Measurements from ENCODE around the gene GID8.

Gene GID8

DNA sequence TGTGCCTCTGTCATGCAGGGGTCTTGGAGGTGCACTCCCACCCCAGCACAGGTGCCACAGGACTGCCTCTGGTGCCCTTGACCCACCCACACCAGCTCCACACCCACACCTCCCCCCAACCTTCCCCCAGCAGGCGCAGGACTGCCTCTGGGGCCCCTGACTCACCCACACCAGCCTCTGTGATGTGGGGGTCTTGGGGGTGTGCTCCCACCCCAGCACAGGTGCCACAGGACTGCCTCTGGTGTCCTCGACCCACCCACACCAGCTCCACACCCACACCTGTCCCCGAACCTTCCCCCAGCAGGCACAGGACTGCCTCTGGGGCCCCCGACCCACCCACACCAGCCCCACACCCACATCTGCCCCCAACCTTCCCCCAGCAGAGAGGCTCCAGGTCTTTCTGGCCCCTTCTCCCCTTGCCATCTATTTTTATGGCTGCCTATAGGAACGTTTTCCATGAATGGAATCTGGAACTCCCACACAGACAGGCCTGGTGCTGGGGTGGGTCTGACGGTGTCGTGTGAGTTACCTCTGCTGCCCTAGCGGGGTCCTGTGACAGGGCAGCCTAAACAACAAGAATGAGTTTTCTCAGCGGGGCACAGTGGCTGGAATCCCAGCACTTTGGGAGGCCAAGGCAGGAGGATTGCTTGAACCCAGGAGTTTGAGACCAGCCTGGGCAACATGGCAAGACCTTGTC is 38.0 kb downstream of the GID8 start:
- no peak for DNase-seq
- in situ Hi-C loops (cut with MboI; ENCODE audit: low pct_unique_long_range_greater_than_20kb, low sequenced_read_pairs): no loop called here

DNA sequence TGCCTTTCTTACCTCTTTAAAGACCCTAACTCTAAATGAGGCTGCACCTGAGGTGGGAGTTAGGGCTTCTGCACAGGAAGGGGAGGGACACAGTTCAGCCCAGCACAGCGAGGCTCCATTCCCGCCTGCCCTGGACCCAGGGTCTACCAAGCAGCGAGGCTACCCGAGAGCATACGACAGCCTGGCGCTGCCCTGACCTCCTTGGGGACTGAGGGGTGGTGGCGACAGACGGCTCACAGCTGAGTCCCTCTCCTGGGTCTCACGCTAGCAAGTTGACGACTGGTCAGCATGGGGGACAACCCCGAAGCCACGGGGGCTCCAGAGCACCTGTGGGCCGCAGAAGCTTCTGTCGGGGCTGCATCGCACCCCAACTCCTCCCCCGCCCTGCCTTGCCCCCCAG is 38.9 kb downstream of the GID8 start:
- in situ Hi-C loops (cut with MboI; ENCODE audit: low pct_unique_long_range_greater_than_20kb, low sequenced_read_pairs): no loop called here
- no peak for DNase-seq

- peak; percentile 33 for DNase-seq
- in situ Hi-C loops (cut with MboI; ENCODE audit: low pct_unique_long_range_greater_than_20kb, low sequenced_read_pairs): no loop called here
These were observed 39.9 kb downstream of the GID8 start for GRCh38 chr20:62977613-62978560.

DNA sequence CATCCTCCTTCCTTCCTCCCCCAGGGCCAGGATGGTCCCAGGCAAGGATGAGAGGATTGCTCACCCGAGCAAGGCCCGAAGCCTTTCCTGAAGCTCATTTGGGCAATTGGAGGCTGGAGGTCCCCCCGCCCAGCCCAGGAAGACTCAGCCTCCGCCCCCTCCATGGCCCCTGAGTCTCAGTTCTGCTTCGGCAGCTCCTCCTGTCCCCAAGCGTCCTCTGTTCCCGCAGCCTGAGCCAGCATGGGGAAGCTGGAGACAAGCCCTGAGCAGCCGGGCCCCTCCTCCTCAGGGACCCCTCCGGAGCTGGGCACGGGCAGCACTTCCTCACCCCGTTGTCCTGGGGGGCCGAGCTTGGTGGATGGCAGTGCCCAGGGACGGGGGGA is 40.6 kb downstream of the GID8 start:
- DNase-seq: no peak
- in situ Hi-C loops (cut with MboI; ENCODE audit: low pct_unique_long_range_greater_than_20kb, low sequenced_read_pairs): no loop called here

DNA sequence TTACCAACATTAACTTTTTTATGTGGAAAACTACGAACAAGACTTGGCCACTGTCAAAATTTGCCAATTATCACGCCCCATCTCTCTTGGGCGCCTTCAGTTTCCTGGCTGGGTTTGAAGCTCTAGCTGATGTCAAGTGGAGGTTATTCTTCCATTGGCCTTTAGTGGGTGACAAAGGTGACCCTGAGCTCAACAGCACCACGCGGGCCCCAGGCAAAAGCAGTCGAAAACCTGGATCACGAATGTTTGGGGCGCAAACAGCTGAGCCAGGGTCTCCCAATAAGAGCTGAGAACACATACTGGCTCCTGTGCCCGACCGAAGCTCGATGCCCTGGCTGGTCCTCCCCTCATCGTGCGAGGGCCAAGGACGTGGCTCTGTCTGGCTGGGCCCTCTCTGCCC is 41.4 kb downstream of the GID8 start:
- no peak for DNase-seq
- in situ Hi-C loops (cut with MboI; ENCODE audit: low pct_unique_long_range_greater_than_20kb, low sequenced_read_pairs): no loop called here

- no peak for DNase-seq
- in situ Hi-C loops (cut with MboI; ENCODE audit: low pct_unique_long_range_greater_than_20kb, low sequenced_read_pairs): no loop called here
These were observed 42.0 kb downstream of the GID8 start for GRCh38 chr20:62979876-62980373.

DNA sequence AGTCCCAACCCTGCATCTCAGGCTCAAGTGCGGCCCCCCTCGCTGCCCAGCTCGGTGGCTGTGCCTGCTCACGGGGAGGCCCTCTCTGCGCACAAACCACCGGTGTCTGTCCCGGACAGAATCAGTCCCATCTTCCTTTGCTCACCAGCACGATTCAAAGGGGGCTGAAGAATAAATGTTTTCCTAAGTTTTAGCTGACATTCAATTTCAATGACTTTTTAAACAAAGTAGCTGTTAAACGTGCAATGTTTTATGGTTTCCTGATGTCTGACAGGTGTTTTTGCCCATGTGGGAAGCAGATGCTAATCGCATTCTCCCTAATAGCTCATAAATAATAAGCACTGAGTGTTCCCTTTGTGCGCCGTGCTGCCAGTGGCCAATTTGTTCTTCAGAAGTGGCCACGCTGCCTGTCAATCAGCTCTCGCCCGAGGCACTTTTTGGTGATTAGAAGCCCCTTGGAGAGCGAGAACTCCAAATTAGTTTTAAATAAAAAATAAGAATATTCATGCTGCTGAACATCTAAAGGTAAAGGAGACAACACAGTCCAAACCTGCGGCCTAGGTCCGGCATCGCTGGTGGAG is 42.5 kb downstream of the GID8 start:
- in situ Hi-C loops (cut with MboI; ENCODE audit: low pct_unique_long_range_greater_than_20kb, low sequenced_read_pairs): no loop called here
- DNase-seq: no peak

GRCh38 chr20:62980970-62981369 is 43.0 kb downstream of the GID8 start:
- DNase-seq: peak; percentile 68
- in situ Hi-C loops (cut with MboI; ENCODE audit: low pct_unique_long_range_greater_than_20kb, low sequenced_read_pairs): no loop called here

DNA sequence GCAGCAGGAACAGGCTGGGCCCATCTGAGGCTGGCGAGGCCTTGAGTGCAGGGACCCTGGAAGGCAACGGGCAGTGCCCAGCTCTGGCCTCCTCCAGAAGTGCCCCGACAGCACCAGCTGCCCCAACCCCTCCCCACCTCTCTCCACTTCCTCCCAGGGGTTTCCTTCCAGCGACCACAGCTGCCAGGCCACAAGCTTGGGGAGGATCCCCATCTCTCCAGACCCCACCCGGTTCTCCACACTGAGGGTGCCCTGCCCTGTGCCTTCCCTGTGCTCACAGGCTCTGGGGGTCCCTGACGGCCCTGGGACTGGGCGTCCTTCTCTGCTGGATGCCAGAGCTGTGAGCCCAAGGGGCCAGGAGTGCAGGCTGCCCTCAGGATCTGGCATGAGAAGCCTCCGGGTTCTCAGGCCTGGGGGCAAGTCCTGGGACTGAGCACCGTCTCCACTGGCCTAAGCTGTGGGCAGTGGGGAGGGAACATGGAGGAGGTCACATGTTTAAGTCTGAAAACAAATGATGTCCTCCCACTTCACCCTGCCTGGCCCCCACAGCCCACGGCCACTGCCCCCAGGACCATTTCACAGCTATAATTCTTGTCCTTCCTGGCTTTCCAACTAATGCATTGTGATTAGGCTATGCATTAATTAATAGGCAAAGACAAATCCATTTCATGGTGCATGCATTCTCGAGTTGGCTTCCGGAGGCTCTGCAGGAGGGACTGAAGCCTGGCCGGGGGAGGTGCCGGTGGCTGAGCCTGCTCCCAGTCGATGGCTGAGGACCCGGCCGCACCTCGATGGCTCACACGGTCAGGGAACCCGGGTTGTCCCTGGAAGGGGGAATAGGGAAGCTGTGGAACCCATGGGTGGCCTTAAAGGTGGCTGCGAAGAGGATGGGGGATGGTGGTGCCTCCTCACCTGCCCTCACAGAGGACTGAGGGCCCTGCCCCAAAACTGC is 44.5 kb downstream of the GID8 start:
- DNase-seq: peak; percentile 53
- in situ Hi-C loops (cut with MboI; ENCODE audit: low pct_unique_long_range_greater_than_20kb, low sequenced_read_pairs): no loop called here

DNA sequence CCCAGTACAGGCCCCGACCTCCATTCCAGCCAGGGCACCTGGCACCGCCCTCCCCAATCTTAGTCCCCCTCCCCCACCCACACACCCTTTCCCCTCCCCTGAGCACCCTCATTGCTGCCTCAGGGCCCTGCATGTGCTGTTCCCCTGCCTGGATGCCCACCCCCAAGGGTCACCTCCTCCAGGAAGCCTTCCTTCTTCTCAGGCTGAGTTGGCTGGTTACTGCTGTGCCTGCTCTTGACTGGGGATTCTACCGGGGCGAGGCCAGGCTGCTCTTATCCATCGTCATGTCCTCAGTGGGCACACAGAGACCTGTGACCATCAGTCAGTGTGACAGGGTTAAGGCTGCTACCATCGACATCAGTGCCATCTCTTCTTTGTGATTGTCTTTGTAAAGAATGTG is 45.3 kb downstream of the GID8 start:
- in situ Hi-C loops (cut with MboI; ENCODE audit: low pct_unique_long_range_greater_than_20kb, low sequenced_read_pairs): no loop called here
- DNase-seq: no peak

DNA sequence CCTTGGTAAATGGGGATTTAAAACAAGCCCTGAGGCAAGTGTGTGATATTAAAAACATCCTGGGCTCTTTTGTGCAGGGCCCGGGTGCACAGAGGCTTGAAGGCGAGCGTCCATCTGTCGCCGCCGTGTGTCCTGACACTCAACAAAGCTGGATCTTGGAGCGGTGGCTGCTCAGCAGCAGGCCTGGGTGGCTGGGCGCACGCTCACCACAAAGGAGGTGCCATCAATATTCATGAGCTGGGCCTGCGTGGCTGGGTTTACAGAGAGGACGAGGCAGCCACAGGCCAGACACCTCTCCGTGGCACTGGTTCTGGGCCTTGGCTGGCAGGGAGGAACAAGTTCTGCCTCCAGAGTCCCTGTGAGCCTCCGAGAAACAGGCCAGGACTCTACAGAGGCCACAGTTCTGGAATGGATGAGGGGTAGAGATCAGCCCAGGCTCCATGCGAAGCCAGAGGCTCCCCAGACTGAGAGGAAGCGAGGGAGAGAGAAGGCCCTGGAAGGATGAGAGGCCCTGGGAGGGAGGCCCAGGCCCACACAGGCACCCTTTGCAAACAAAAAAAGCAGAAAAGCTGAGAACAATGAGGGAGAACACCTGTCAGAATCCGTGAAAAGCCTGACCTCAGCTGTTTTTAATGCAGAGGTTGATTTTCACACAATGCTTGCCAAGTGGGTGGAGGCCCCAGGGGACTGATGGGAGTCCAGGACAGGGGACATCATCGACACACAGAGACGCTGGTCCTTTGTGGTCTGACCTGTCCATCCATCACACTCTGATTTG is 46.9 kb downstream of the GID8 start:
- no peak for DNase-seq
- in situ Hi-C loops (cut with MboI; ENCODE audit: low pct_unique_long_range_greater_than_20kb, low sequenced_read_pairs): no loop called here

DNA sequence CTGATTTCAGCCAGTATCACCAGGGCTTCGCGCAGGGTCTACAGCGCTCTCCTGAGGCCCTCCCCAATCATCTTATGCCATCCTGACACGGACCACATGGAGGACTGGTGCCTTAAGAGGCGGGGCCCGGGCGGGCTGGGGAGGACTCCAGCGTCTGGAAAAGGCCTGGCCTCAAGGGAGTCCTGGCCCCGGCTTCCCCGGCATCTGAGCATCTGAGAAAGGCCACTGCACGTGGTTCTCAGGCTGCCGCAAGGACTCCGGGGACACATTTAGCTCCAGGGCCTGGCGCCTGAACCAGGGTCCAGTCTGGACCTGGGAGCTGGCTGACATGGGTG is 47.5 kb downstream of the GID8 start:
- in situ Hi-C loops (cut with MboI; ENCODE audit: low pct_unique_long_range_greater_than_20kb, low sequenced_read_pairs): no loop called here
- DNase-seq: no peak

DNA sequence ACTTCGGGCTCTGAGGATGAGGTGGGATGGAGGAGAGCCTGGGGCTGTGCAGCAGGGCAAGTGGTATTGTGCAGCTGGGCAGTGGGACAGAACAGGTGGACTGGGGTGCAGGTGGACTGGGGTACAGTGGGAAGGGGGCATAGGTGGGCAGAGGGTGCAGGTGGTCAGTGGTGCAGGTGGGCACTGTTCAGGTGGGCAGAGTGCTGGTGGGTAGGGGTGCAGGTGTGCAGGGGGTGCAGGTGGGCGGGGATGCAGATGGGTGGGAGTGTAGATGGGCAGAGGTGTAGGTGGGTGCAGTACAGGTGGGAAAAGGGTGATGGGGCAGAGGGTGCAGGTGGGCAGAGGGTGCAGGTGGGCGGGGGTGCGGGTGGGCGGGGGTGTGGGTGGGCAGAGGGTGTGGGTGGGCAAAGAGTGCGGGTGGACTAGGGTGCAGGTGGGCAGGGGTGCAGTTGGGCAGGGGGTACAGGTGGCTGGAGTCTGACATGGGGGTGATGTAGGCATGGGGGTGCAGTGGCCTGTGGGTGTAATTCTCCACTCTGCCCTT is 48.4 kb downstream of the GID8 start:
- in situ Hi-C loops (cut with MboI; ENCODE audit: low pct_unique_long_range_greater_than_20kb, low sequenced_read_pairs): no loop called here
- DNase-seq: no peak

DNA sequence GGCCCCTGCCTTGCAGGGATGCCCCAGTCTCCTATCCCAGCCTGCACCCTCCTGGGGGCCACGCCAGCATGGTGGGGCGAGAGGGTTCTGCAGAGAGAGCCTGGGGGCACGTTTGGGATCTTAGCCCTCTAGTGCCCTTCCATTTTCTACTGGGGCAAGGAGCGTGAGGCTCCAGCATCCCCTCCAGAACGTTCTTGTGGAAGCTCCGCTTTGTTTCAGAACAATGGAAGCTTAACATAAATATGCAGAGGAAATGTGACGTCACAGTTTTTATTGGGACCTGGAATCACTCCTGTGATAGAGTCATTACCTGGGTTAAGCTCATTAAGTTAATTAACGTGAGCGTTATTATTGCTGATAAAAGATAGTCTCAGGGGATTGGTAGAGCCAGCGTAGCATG is 49.2 kb downstream of the GID8 start:
- in situ Hi-C loops (cut with MboI; ENCODE audit: low pct_unique_long_range_greater_than_20kb, low sequenced_read_pairs): no loop called here

DNA sequence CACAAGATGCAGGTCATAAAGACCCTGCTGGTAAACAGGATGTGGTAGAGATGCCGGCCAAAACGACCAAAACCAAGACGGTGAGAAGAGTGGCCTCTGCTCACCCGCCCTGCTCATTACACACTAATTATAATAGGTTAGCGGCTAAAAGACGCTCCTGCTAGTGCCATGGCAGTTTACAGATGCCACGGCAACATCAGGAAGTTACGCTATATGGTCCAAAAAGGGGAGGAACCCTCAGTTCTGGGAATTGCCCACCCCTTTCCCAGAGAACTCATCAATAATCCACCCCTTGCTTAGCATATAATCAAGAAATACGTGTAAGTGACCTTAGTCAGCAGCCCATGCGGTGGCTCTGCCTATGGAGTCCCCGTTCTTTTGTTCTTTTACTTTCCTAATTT is 51.3 kb downstream of the GID8 start:
- peak; percentile 71 for DNase-seq
- in situ Hi-C loops (cut with MboI; ENCODE audit: low pct_unique_long_range_greater_than_20kb, low sequenced_read_pairs): no loop called here

More for the DNA sequence above, 49.2 kb downstream of the GID8 start:
- no peak for DNase-seq

DNA sequence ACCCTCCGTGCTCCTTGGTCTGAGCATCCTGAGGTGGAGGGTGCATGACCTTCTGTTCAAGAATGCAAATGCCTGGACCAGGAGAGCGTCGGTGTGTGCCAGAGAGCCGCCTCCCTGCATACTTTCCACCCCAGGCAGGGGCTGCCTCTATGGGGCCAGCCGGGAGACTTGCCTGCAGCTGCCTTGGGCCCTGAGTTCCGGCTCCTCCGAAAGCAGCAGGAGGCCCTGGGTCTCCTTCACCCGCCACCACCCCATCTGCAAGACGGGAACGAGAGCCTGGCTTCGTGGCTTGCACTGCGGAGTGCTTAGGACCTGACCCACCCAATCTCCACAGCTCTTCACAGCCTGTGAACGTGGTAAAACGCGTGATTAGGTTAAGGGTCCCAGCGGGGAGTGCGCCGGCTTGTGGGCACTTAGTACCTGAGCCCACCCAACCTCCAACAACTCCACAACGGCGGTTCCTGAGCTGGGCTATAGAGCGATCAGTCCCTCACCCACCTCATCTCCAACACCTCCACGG is 52.4 kb downstream of the GID8 start:
- DNase-seq: no peak
- in situ Hi-C loops (cut with MboI; ENCODE audit: low pct_unique_long_range_greater_than_20kb, low sequenced_read_pairs): no loop called here

- in situ Hi-C loops (cut with MboI; ENCODE audit: low pct_unique_long_range_greater_than_20kb, low sequenced_read_pairs): no loop called here
- DNase-seq: no peak
These were observed 53.4 kb downstream of the GID8 start for GRCh38 chr20:62991196-62991807.

GRCh38 chr20:62991863-62992262 is 53.9 kb downstream of the GID8 start:
- in situ Hi-C loops (cut with MboI; ENCODE audit: low pct_unique_long_range_greater_than_20kb, low sequenced_read_pairs): no loop called here

More at GRCh38 chr20:62991863-62992262, 53.9 kb downstream of the GID8 start:
- no peak for DNase-seq
